AG08395 (cell line): ENCODE data around the gene OR52K1.
"Not testable (repeated sequence)": the region's sequence is repeated elsewhere in the genome, so short reads cannot be mapped to it uniquely, and the experiment has no call there.

ENCODE experiments used
- DNase-seq: peaks from one replicate; pipeline ENCODE4 v3.0.0; 2012; ENCODE audit warnings: mixed read lengths, low spot score

OR52K1 gene

DNA sequence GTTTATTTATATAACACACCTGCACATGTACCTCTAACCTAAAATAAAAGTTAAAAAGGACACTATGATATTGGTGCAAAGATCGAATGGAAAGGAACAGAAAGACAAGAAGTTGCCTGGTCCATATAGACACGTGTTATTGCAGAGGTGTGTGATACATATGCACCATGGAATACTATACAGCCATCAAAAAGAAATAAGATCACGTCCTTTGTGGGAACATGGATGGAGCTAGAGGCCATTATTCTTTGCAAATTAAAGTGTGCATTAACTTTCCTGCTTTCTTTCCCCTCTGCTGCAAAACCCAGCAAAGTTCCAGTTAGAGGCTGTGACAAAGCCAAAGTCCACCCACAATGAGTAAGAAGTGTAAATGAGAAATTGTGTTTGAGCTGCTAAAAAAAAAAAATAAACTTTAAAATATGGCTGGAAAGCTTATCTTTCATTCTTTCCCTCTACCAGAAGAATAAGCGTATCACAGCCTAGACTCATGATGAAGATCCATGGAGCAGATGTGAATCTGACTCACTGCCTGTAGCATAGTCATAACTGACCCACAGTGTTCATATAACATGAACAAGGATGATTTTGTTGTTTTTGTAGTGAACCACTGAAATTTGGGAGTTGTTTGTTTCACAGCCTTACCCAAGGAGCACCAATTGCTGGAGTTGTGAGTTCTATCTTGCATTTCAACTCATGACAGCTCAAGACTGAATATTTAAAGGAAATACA lies 9.6 kb downstream of the OR52K1 start:
- DNase-seq, result no peak

GRCh38 chr11:4493480-4493818 lies 11.0 kb downstream of the OR52K1 start:
- DNase-seq, result no peak

- no peak for DNase-seq
These were observed 13.0 kb downstream of the OR52K1 start for GRCh38 chr11:4495487-4495886.

- DNase-seq, result no peak
These were observed 13.5 kb downstream of the OR52K1 start for GRCh38 chr11:4495986-4496385.

DNA sequence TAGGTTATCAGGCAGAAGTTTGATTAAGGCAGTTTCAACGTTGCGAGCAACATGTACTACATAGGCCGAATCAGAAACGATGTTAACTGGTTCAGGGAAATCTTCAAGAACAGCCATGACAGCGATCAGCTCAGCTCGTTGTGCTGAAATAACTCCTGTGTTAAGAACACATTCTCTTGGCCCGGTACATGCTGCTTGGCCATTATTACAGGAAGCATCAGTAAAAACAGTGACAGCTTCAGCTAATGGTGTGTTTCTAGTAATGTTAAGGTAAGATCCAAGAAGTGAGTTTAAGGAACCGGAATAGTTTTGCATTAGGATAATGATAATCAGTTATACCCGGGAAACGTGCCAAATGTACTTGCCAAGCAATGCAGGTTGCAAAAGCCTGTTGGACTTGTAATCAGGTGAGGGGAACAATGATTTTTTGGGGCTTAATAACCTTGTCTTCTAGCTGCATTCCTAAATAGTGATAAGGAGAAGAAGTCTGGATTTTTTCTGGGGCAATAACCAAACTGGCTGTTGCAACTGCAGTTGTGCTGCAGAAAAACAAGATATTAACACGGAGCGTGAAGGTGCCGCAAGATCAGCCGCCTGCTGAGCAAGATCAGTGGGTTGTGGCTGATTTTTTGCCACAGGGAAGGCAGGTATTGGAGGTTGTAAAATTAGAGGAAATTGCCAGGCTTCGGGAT lies 14.3 kb downstream of the OR52K1 start:
- no peak for DNase-seq

DNA sequence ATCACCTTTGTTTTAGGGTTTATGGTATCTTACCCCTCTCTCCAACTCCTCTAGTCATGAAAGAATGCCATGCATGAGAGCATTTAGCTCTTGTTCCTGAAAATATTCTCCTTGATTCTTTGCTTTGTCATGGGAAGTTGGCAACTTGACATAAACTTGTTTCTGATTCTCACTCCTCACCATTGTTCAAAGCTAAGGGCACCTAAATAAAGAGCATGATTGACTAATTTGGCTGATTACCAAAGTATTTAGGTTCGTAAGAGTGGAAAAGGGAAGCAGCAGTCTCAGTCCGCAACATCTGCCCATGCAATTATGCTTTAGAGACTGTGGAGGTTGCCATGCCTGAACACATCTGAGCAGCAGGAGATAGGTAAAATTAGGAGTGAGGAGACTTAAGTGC lies 26.4 kb downstream of the OR52K1 start:
- no peak for DNase-seq

DNA sequence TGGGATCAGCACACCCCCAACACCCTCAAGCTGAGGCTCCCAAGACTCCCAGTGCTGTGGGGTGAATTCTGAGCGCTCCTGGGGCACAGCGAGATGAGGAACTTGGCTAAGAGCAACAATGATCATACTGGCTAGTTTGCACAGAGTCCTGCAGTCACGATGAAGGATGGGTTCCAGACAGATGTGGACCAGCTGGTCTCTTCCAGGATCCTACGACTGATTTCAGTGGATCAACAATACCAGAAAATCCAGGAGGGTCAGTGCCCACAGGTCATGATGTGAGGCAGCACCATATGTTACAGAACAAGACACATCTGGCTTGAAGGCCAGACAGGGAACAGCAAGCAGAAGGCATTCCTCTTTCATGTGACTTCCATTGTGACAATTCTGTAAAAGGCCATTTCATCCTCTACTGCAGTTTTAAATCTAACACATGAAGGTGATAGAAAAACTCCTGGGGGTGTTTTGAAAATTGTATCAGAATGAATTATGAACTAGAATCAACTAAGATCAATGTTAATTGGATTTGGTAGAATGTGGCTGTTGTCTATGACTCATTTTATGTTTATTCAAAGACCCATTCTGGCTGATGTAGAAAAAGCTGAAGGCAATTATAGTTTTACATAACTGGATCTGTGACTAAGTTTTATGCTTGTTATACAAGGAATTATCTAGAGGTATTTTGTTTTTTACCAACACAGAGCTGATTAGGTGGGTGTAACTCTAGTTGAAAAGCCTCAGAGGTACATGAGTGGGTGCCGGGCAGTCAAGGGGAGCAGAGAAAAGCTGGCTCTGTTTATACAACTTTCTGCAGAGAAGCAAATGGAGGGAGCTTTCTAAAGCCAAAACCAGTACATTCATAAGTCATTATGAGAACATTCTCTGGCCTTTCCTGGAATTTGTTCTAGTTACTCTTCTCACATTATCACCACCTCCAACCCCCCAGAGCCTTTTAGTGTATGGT lies 29.1 kb downstream of the OR52K1 start:
- DNase-seq, result peak; percentile 24

DNA sequence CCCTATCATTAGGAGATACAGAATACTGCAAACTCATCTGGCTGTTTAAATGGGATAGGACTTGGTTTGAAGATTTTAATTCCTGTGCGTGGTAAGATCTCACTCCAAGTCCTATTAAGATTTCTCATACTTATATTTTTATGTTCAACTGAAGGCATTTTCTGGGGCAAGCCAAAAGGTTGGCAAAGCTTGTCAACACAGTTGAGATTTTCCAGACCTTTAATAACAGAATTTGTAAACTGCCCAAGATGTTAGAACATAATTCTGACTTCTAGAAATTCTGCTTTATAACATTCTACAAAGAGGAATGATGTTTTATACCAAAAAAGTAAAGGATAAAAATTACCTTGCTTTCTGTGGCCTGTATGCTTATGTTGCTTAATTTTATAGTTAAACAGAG lies 31.8 kb downstream of the OR52K1 start:
- DNase-seq, result no peak

GRCh38 chr11:4522339-4522738 lies 39.9 kb downstream of the OR52K1 start:
- no peak for DNase-seq

- DNase-seq, result no peak
These were observed 40.3 kb downstream of the OR52K1 start for GRCh38 chr11:4522752-4523151.

DNA sequence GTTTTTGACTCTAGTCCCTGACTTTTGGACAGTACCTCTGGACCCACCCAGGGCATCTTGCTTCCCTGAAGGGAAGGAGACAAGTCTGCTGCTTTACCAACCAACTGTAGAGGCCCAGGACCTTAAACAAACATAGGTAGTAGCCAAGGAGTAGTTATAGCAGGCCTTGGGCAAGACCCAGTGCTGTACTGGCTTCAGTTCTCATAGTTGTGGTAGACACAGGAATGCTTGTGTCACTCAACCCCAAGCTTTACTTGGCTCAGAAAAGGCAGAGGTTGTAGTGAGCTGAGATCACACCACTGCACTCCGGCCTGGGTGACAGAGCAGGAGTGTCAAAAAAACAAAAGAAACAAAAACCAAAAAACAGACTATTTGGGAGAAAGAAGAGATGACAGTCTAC lies 41.2 kb downstream of the OR52K1 start:
- no peak for DNase-seq

DNA sequence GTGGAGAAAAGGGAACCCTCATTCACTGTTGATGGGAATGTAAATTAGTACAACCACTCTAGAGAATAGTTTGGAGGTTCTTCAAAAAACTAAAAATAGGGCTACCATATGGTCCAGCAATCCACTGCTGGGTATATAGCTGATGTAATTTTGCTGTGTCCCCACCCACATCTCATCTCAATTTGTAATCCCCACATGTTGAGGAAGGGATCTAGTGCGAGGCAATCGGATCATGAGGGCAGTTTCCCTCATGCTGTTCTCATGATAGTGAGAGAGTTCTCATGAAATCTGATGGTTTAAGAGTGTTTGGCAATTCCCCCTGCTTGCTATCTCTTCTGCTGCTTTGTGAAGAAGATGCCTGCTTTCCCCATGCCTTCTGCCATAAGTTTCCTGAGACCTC lies 45.5 kb downstream of the OR52K1 start:
- DNase-seq, result no peak

- not testable (repeated sequence) for DNase-seq
These were observed 49.2 kb downstream of the OR52K1 start for GRCh38 chr11:4531686-4532085.

DNA sequence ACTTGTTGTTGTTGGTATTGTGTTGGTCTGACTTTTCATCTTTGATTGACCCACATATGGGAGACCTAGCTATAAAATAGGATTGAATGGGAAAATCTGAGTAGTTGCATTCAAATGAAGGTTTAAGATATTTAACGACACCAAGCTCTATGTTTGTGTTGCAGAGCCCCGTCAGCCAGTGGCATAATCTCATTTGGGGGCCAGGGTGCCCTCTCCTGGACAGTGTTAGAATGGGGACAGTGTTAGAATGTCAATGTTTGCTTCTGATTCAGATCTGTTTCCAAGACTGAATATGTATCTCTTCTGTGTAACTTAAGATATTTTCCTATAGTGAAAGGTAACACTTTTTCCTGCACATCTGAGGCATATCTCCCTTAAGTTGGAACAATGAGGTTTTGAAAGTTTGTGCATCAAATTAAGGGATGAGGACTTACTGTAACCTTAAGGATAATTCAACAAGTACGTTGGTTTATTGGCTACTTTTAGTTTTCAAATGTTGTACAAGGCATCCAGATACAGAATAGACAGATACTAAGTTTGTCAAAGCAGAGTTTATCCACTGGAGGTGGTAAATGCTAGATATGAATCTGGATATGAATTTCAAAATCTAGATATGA lies 57.3 kb downstream of the OR52K1 start:
- DNase-seq, result peak; percentile 62

DNA sequence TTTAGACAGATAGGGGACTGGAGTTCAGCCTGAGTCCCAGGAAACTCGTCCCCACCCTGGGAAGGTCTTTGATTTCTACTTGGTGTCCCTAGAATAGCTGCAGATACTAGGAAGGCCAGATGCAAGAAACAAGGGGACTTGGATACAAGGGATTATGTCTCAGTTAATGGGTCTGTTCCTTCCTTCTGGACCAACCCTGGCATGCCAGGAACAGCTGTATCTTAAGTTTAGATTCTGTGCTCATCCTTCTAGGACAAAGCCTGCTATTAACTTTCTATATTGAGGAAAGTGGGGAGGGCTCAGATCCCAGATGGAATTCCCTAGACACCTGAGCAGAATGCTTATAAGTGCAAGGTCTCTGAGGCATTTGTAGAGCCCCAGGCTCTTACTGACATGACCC lies 58.6 kb downstream of the OR52K1 start:
- no peak for DNase-seq
